HCT116 (cell line): ENCODE results near the gene TMEM150C.

Source experiments
- ATF3 ChIP-seq: IDR thresholded peaks from 2 replicates; pipeline ENCODE4 v1.6.1; 2012
- CEBPB ChIP-seq: IDR thresholded peaks from 2 replicates; pipeline ENCODE4 v1.6.1; 2012; ENCODE audit warnings: low read depth
- CTCF ChIP-seq, 3 experiments: fragments of 200-600 bp in 1 of 3; sonication (generic) in 1 of 3; IDR thresholded peaks in 2 of 3; conservative IDR thresholded peaks in 1 of 3; 2 replicates each; pipeline ENCODE4 v1.5.1; 2012 to 2017; ENCODE audit warnings: low read depth in 2 of 3, low read length in 2 of 3, antibody characterized with exemption in 1 of 3, borderline replicate concordance in 1 of 3, control low read depth in 1 of 3, mild to moderate bottlenecking in 1 of 3, mixed read lengths in 1 of 3, mixed run types in 1 of 3, moderate library complexity in 1 of 3; ENCODE audit not compliant: insufficient read depth in 1 of 3
- EZH2 ChIP-seq: fragments of 200-600 bp; sonication (generic); IDR thresholded peaks from 2 replicates; pipeline ENCODE4 v1.6.1; 2017; ENCODE audit warnings: antibody characterized with exemption, mixed run types
- EZH2phosphoT487 ChIP-seq: fragments of 200-600 bp; IDR thresholded peaks from 2 replicates; pipeline ENCODE4 v1.6.1; 2018; ENCODE audit warnings: antibody characterized with exemption, borderline replicate concordance
- JUND ChIP-seq: IDR thresholded peaks from 2 replicates; pipeline ENCODE4 v1.6.1; 2012
- POLR2A ChIP-seq: IDR thresholded peaks from 2 replicates; pipeline ENCODE4 v1.7.0; 2011; ENCODE audit warnings: borderline replicate concordance; ENCODE audit not compliant: insufficient read depth, insufficient read length; ENCODE audit errors: extremely low read depth
- POLR2AphosphoS5 ChIP-seq: IDR thresholded peaks from 2 replicates; pipeline ENCODE4 v1.6.1; 2011; ENCODE audit warnings: mild to moderate bottlenecking, low read depth, low read length, moderate library complexity
- RAD21 ChIP-seq: IDR thresholded peaks from 2 replicates; pipeline ENCODE4 v1.6.1; 2012; ENCODE audit warnings: low read depth, mild to moderate bottlenecking
- ZBTB33 ChIP-seq: IDR thresholded peaks from 2 replicates; pipeline ENCODE4 v1.6.1; 2011; ENCODE audit warnings: mild to moderate bottlenecking, low read length, moderate library complexity; ENCODE audit not compliant: insufficient replicate concordance; ENCODE audit errors: extremely low read depth
- ZNF274 ChIP-seq: fragments of 200-500 bp; sonication (Bioruptor generic); IDR thresholded peaks from 2 replicates; pipeline ENCODE4 v1.6.1; 2014; ENCODE audit warnings: mild to moderate bottlenecking, low read depth, low read length, inconsistent platforms

GRCh38 chr4:82543131-82543530, 18.7 kb downstream of the TMEM150C start:
- TF ChIP-seq CTCF (IDR thresholded peaks at IDR 0.05 in 2 of 3, conservative IDR thresholded peaks at IDR 0.05 in 1 of 3; ENCODE audit: borderline replicate concordance in 1 of 3, insufficient read depth in 1 of 3, low read depth in 2 of 3, low read length in 2 of 3) (no peak), ZBTB33 (no peak), EZH2phosphoT487 (no peak), EZH2 (no peak), RAD21 (no peak), ZNF274 (no peak), ATF3 (no peak), JUND (no peak), CEBPB (no peak), POLR2A (no peak), POLR2AphosphoS5 (no peak)
